CD4-positive, alpha-beta T cell treated with Interleukin-12 subunit alpha and Interleukin-12 subunit beta, for 1 hour (primary cell): ENCODE data around the gene TMEM44.

ENCODE experiments used
- DNase-seq: peaks from one replicate; pipeline ENCODE4 v3.0.0-alpha.2; 2020

TMEM44 gene

DNA sequence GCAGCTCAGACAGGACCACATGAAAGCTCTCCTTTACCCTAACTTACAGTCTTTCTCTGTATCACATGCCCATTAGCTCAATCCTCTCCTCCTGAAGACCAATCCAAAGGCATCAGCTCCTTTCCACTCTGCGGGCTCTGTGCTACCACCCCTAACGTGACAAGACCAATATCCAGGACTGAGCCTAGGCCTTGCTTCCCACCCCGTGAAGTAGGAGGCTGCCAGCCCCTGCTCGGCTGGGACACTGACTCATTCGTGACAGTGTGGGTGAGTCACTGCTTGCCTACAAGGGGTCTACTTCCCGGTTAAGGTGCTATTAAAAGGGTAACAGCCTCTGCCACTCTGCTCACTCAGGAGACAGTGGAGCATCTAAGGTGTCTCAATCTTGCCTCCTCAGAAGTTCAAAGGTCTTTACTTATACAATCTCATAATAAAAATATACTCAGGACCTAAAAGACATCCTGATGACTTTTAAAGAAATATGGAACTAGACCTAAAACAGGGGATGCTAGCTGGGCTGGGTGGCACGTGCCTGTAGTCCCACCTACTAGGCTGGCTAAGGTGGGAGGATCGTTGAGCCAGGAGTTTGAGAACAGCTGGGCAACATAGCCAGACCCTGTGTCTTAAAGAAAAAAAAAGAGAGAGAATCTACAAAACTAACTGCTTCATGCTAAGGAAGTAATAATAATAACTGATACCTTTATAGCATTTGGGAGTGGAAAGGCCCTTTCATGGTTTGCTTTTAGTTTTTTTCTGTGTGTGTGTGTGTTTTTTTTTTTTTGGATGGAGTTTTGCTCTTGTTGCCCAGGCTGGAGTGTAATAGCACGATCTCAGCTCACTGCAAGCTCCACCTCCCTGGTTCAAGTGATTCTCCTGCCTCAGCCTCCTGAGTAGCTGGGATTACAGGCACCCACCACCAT is 55.0 kb downstream of the TMEM44 start:
- DNase-seq, result no peak

DNA sequence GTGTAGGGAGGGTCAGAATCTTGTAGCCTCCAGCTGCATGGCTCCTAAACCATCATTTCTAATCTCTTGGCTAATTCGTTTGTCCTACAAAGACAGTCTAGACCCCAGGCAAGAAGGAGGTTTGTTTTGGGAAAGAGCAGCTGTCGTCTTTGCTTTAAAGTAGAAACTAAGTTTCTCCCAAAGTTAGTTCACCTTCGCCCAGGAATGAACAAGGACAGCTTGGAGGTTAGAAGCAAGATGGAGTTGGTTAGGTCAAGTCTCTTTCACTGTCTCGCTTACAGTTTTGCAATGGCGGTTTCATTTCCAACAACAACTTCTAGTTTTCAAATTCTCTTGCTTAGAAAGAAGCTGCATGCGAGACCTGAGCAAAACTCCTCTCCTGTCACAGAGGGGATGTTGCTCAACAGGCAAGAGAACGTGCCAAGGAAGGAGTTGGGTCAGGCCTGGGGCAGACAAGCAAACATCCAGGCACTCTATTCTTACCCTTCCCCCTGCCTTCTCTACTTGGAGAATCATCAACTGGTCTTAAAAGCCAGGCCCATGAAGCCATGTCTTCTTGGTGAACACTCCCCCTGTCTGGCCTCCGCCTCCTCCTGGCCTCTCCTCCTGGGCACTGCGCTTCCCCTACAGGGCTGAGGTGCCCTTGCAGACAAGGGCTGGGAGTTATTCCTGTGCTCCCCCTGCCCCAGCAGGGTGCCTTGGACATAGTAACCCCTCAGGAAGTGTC is 57.6 kb downstream of the TMEM44 start:
- no peak for DNase-seq

DNA sequence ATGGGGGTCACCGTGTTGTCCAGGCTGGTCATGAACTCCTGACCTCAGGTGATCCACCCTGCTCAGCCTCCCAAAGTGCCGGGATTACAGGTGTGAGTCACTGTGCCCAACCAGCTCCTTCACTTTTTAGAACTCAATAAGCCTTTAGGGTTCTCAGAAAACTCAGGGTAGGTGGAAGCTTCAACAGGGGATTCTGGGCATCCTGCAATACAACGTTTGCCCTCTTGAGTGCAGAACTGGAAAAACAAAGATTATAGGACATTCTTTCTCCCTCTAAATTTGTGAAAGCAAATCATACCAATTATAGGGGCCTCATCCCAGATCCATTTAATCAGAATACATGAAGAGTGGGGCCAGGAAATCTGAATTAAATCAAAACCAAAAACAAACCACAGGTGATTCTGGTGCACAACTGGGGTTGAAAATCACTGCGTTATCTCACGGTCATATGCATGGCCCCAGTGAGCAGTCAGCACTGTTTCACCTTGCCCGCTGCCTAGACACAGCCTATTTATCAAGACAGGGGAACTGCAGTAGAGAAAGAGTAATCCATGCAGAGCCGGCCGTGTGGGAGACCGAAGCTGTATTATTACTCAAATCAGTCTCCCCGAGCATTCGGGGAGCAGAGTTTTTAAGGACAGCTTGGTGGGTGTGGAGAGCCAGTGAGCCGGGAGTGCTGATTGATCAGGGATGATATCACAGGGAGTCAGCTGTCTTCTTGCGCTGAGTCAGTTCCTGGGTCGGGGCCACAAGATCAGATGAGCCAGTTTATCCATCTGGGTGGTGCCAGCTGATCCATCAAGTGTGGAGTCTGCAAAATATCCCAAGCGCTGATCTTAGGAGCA is 58.4 kb downstream of the TMEM44 start:
- no peak for DNase-seq

DNA sequence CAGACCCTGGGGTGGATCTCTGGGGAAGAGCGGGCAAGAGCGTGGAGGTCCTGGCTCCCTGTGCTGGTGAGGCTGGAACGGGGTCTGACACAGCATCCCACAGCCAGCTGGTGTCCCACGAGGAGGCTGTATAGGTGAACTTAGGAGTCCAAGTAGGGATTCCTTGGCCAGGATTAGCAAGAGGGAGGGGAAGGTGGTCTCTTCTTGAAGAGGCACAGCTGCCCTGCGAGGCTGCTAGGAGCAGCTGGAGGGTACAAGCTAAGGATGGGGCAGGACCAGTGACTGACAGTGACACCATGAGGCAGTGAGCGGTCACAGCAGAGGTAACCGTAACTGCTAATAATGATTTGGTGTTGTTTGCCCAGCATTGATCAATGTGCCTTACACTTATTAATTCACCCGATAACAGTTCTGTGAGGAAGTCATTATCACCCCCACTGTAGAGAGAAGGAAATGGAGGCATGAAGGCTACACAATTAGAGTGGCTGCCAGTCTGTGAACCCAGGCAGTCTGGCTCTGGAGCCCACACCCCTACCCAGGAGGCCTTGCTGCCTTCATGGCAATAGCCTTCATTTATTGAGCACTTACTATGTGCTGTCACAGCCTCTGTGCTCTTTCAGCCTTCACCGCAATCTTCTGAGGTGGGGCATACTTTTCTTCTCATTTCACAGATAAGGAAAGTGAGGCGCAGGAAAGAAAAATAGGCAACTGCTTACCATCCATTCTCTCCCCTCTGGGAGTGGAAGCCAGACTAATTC is 59.4 kb downstream of the TMEM44 start:
- DNase-seq, result peak; percentile 41

DNA sequence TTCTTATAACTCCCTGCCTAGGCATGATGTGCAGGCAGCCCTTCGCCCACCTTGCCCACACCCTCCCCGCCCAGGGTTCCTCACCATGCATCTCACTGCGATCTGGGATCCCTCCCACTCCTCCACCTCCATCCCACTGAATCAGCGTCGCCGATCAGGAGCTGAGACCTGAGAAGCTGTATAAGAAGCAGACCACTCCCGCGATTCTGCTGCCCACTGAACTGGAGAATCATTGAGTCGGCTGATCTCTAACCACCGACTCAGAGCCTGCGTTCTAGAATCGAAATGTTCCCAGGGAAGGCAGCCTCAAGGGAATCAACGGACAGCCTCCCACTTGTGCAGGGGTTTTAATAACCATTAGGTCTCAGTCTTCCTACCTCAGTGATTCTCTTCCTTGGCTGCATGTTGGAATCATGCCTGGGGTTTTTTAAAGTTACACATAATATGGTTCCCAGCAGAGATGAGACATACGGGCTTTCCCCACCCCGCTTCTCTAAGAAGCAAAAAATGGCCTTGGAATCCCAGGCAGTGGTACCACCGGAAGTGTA is 60.2 kb downstream of the TMEM44 start:
- DNase-seq, result no peak

DNA sequence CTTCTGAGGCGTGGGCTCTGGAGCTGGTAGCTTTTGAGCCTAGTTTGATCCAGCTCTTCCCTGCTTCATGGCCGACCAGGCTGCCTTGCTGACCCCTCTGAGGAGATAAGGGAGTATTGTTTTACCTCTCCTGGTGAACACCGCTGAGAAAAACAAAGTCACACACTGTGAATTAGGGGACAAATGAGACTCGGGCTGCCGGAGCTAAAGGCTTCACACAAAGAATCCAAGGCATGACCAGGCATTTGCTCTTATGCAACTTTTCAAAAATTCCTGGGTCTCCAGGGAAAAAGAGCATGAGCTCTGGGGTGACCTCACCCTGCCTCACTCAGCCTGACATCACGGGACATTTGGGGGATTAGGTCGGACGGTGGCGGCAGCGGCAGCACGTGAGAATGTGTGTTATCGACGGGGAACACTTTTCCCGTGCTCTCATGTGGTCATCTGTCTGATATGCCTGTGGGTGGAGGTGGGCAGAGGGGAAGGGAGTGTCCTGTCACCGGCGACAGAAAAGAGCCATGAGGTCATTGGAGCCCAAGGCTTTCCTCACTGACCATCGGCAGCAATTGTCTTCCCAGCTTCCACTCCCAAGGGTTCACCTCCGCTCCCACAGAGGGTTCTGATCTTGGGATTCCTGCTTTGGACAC is 61.0 kb downstream of the TMEM44 start:
- no peak for DNase-seq

DNA sequence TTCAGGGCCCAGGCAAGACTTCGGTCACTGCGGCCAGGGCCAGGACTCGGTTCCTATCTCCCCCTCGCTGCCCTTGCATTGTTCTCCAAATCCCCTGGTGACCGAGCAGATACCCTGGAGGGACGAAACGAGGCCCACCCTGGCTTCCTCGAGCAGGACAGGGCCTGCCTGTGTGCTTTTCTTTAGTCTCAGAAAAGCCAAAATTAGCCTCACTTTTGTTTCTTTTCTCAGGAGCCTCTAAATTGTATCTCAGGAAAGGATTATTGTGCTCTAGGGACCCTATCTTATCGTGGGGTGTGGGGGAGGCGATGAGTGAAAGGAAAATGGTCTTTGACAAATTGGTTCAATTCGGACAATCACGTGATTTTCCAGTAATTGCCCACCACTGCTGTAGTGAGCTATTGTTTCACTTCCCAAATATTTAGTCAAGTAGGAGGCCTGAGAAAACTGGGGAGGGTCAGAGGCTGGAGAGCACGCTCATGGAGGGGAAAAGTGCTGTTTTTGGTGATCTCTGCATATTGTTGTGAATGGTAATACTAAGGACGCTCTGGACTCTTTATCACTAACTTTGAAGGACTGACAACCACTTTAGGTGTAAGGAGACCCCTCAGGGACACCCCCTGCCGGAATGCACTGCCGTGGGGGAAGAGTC is 61.6 kb downstream of the TMEM44 start:
- no peak for DNase-seq

DNA sequence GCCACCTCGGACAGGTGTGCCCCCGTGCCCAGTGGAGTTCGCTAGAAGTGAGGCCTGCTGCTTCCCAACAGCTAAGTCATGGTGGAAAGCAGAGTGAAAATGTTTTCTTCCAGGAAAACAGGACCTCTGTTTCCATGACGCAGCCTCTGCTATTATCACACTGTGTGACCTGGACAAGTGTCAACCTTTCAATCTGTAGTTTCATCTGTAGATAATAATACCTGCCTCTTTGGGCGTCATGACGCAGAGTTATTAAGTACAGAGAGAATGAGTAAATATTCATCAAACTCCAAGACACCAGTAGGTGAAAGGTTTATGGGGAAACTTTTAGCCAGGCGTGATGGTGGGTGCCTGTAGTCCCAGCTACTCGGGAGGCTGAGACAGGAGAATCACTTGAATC is 62.3 kb downstream of the TMEM44 start:
- no peak for DNase-seq

DNA sequence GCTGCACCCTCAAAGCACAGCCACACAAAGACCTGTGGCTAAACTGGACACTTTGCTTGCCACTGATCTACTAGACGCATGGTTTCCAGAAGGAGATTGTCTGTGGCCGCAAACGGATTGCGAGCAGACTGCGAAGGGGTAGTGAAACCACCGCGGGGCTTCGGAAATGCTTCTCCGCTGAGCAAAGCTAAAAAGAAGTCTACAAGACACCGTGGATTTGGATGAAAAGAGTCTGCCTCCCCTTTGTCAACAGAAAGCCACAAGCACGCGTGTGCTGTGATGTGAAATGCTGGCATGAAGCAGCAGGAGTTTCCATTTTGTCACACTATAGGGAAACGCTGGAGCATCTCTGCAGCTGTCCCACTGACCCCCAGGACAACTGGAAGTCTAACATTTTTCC is 63.0 kb downstream of the TMEM44 start:
- no peak for DNase-seq

DNA sequence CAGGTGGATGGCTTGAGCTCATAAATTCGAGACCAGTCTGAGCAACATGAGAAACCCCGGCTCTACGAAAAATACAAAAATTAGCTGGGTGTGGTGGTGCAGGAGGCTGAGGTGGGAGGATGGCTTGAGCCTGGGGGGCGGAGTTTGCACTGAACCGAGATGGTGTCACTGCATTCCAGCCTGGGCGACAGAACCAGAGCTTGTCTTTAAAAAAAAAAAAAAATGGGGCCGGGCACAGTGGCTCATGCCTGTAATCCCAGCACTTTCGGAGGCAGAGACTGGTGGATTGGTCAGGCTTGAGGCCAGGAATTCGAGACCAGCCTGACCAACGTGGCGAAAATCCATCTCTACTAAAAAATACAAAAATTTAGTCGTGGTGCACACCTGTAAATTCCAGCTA is 64.0 kb downstream of the TMEM44 start:
- no peak for DNase-seq

DNA sequence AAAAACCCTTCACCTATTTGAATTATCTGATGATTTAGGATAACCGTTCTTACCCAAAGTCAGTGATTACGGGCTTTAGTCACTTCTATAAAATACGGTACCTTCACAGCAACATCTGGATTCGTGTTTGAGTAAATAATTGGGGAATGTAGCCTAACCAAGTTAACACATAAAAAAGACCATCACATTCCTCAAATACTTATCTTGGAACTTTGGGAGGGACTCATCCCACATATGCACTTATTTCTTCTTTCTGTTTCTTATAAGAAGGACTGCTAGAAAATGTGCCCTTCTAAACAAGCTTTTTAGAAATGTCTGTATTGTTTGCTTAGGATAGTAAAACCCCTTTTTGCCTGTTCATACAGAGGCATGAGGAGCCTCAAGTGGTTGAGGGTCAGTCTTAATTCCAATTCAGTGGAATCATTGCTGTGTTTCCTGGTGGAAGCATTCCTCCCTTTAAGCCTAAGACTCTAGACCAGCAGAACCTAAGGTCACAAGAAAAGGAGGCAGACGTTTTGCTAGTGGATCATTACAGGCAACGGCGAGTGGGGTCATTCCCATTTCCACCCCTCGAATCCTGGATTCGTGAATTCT is 67.5 kb downstream of the TMEM44 start:
- DNase-seq, result no peak

DNA sequence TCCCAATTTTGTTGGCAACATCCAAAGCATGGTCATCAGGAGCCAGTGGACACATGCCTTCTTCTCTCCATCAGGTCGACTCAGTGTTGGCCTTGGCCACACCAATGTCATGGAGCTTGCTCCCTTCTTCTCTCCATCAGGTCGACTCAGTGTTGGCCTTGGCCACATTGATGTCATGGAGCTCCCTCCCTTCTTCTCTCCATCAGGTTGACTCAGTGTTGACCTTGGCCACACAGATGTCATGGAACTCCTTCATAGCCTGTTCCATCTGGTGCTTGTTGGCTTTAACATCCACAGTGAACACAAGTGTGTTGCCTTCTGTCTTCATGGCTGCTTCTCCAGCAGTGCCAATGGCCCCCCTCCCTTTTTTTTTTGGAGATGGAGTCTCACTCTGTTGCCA is 70.2 kb downstream of the TMEM44 start:
- no peak for DNase-seq

DNA sequence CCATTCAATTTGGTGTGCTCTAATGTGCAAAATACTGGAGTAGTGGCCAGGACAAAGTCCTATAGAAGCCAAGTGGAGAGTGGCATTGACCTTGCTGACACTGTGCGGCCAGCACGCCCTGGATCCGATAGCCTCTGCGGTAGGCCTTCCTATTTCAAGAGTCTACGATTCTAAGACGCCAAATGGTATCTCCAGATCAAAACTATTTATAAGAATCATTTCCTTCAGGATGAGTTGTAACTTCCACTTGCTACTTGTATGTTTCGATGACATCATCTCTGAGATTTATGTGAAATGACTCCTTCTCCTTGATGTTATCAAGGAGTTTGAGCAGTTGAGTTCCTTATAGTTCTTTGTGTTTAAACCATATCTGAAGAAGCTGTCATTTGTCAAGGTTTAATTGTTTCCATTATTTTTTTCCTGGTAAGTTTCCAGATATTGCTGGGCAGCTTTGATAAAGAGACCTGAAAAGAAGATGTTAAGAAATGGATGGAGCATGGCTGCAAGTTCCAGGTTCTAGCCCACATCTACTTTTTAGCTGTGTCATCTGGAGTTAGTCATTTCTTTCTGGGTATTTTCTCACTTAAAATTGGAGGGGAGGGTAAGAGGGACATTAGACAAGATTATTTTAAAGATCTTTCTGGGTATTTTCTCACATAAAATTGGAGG is 71.8 kb downstream of the TMEM44 start:
- DNase-seq, result no peak

DNA sequence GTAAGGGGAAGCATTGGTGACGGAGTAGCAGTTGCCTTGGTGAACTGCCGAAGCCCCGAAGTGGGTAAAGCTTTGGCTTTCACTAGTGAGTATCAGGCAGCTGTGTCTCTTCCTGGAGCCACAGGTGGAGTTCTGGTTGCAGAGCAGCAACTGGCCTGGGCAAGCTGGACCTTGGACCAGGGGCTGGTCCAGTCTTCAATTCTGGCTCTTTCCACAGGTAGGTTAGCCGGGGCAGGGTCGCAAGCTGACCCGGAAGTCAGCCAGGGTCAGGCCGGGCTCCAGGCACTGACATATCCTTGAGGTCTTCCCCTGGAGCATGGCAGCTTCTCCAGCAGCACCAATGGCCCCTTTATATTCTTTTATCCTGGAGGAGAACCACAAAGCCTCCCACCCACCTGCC is 73.2 kb downstream of the TMEM44 start:
- DNase-seq, result no peak

DNA sequence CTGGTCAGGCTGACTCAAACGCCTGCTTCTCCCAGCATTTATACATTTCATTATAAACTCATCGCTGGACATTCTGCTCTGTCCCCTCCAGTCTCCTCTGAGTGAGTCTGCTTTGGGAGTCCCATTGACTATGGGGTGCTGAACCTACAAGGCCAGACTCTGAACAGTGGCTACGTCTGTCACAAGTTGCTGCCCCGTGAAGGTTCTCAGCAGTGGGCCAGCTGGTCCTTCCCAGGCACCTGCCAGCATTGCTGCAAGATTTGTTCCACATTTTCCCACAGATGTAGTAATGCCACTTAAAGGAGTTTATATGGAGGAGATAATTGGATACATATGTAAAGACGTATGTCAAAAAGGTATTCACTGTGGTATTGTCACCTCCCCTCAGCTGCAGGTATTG is 73.7 kb downstream of the TMEM44 start:
- DNase-seq, result no peak

DNA sequence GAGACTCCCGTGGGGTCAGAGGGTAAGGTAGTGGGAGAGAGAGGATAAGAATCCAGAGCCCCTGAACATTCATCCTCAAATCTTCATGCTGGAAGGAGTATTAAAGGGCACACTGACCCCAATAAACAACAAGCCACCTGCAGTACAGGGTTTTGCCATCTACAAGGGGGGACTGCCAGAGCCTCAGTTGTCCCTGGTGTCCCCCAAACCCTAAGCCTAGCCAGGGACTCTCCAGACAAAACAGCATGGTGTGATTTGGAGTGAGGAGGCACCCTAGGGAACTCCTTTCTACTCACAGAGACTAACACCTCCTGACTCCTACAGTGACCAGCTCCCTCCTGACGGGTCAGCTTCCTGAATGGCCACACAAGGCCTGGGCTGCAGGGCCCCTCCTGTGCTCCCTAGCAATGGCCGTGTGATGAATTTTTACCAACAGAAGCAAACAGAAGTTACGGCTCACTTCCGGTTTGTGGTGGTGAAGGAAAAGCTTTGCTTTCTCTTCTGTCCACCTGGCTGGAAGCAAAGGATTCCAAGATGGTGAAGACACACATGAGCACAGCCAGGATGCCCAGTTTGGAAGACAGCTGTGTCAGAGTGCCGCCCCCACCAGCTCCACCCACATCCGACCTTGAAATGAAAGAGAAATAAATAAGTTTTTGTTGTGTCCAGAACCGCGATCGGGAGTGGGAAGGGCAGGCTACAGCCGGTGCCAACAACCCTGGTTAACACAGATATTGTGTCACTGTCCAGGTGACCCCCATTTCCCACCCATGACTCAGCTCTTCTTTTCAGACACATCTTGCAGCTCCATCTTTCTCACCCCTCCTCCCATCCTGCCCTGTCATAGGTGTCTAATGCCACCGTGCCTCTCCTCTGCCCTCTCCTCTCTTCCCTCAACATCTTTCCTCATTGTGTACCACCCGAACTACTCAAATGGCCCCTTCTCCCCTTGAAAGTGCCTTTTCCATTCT is 76.8 kb downstream of the TMEM44 start:
- peak; percentile 6 for DNase-seq

DNA sequence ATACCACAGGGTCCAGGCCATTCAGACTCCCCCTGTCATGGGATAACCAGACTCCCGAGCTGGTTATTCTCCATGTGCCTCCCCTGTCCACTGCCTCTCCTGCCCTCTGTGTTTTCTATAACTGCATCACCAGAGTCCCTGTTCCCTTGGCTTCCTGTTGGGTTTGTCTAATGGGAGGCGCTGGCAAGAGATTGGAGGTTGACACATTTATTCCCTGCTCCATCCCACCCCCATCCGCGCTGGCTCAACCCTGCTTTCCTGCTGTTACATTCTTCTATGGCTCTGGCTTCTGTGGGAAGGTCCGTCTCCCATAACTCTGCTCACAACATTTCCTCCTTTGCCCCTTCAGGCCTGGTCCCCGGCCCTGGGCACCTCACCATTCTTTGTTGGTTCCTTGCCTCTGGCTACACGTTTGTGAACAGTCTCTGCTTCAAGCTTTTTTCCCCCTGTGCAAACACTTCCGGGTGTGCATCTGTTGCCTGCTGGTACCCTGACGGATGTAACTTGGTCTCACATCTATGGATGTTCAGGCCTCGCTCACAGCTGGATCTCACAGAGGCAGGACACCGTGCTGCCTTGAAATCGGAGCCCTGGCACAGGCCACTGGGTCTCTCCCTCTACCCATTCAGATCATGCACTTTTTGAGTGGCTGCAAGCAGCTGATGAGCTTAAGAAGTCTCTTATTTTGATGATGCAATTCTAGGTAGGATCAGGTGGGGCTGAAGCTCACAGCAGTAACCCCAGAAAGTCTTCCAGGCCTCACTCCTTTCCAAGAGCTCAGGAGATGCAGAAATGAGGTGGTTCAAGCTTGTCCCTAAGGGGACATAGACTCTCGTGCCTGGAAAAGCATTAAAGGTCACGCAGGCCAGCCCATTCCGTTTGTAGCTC is 77.8 kb downstream of the TMEM44 start:
- DNase-seq, result no peak
